Measurements from ENCODE around the gene FAR1.

DNA sequence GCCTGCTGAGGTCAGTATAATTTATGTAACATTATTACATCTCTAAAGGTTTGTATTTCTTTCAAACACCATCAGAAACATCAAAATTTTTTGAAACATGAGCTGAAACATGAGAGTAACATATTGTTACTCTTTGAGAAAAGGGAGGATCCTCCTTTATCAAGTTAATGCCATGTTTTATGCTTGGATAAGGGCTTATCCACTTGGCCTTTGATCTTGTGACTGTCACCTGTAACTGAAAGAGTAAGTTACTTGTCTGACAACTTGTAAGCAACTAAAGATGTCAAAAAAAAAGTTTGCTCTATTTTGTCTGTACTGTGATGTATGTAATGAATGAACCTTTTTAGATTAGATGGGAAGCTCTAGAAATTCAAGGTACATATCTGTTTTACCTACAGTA, 59.6 kb downstream of the FAR1 start:
- no peak for TF ChIP-seq CTCF (conservative IDR thresholded peaks at IDR 0.05)
- no peak for TF ChIP-seq ZFX (IDR thresholded peaks at IDR 0.05)
